ENCODE measurements around the gene MEIOB. TPM values are rescaled to one million over a fixed set of nuclear protein-coding genes. Genes with fewer than 3 reads are reported as not detected.

The MEIOB gene
- total RNA-seq, 1 donor from 2014 or later: not detected

DNA sequence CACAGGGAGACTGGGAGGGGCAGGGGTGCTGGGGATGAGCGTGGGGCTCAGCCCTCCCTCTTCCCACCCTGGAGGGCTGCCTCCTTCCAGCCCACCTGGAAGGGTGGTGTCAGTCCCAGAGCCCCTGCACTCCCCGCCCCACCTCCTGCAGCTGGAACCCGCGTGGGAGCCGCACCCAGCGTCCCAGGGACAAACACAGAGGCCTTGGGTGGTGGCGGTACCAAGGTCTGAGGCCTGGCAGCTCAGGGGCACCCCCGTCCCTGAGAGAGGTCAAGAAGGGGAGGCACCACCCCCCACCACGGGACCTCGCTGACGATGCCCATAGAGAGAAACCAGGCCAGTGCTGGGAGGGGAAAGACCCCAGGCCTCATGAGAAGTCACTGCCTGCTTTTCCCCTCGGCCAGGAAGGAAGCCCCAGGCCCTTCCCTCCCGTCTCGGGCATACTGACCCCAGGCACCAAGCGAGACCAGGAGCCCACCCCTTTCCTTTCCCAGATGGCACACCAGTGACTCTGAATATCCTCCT, 42.2 kb upstream of the MEIOB start:
- no peak for DNase-seq (ENCODE audit: low spot score in 2 of 2, unreplicated experiment in 2 of 2)
- H3K4me1 Mint-ChIP-seq: peaks cover 2% of the 10 kb centered on the region
- no peaks in the 10 kb centered on the region for H3K36me3 Mint-ChIP-seq
- no peak overlapping the region for H3K4me3 Mint-ChIP-seq
- TF ChIP-seq, protein P1, sequence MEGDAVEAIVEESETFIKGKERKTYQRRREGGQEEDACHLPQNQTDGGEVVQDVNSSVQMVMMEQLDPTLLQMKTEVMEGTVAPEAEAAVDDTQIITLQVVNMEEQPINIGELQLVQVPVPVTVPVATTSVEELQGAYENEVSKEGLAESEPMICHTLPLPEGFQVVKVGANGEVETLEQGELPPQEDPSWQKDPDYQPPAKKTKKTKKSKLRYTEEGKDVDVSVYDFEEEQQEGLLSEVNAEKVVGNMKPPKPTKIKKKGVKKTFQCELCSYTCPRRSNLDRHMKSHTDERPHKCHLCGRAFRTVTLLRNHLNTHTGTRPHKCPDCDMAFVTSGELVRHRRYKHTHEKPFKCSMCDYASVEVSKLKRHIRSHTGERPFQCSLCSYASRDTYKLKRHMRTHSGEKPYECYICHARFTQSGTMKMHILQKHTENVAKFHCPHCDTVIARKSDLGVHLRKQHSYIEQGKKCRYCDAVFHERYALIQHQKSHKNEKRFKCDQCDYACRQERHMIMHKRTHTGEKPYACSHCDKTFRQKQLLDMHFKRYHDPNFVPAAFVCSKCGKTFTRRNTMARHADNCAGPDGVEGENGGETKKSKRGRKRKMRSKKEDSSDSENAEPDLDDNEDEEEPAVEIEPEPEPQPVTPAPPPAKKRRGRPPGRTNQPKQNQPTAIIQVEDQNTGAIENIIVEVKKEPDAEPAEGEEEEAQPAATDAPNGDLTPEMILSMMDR (IDR thresholded peaks at IDR 0.05; ENCODE audit: unreplicated experiment): no peak
- H3K27me3 Mint-ChIP-seq (ENCODE audit: low read depth): peaks cover 49% of the 10 kb centered on the region
- H3K27ac Mint-ChIP-seq: no peak overlapping the region
- no peaks in the 10 kb centered on the region for H3K9me3 Mint-ChIP-seq

DNA sequence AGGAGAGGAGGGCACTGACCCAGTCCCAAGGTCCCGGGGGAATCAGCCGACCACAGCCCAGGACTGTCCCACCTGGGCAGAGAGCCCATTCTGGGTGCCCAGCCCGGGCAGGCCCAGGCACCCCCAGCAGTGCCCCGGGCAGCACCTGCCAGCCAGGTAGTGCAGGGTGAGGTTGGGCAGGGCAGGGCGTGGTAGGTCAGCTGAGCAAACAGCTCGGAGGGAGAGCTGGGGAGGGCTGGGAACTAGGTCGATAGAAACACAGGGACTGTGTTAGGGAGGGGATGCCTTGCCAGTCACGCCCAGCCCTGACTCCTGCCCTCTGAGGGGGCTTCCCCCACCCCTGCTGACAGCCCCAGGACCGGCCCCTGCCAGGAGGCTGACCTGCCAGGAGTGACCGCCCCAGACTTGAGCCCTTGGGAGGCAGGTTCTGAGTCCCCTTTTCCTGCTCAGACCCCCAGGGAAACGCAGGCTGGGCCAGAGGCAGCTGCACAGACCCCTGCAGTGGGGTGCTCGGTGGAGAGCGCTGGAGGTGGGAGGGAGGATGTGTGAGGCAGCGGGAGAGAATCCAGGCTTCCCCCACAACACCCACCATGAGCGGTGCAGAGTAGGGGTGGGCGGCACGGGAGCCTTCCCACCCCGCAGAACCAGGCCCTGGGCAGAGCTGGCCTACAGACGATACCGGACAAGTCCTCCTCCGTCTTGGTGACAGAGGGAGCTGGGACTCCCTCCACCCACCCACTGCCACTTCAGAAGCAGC, 41.5 kb upstream of the MEIOB start:
- Mint-ChIP-seq H3K36me3 (no peaks in the 10 kb centered on the region), H3K27me3 (ENCODE audit: low read depth) (peaks cover 46% of the 10 kb centered on the region), H3K27ac (no peak overlapping the region), H3K4me3 (no peak overlapping the region), H3K4me1 (peaks cover 2% of the 10 kb centered on the region), H3K9me3 (no peaks in the 10 kb centered on the region)
- DNase-seq (ENCODE audit: low spot score in 2 of 2, unreplicated experiment in 2 of 2): no peak
- TF ChIP-seq, protein P1 (IDR thresholded peaks at IDR 0.05; ENCODE audit: unreplicated experiment): no peak

DNA sequence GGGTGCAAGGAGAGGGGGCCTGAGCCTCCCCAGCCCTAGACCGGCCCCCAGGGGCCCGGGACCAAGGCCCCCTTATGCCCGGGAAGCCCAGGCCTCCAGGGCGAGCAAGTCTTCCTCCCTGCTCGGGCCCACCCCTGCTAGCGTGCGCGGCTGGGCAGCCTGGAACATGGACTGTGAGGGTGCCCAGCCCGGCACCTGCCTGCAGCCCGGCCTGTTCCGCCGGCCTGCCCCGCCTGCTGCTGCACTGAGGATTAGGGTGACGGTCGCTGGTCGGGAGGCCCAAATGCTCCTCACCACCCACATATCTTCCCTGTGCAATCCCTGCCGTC, 40.2 kb upstream of the MEIOB start:
- no peaks in the 10 kb centered on the region for H3K36me3 Mint-ChIP-seq

DNA sequence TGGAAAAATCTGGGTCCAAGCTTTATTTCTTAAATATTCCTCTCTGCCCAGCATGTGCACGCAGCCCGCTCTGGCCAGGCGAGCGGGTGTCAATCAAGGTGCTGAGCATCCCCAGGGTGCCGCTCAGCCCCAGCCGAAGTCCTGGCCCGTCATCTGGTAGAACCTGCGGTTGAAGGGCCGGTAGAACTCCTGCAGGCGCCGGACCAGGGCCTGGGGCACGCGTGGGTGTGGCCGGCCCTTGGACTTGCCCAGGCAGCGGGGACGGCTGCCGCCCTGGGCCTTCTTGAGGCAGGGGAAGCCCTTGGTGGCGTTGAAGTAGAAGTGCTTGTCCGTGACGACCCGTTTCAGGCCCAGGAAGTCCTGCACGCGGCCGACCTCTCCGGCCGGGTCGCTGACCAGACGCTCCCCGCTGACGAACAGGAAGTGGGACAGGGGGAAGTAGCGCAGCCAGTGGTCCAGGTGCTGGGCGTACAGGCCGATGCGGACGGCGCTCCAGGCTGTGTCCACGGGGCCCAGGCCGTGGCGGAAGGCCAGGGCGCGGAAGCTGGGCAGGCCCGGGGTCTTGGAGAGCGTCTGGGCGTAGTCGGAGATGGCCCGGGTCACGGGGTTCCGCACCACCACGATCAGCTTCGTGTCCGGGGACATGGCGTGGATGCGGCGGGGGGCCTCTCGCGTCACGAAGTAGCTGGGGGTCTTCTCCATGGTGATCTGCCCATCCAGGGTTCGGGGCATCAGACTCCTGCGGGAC, 39.7 kb upstream of the MEIOB start:
- DNase-seq (ENCODE audit: low spot score in 2 of 2, unreplicated experiment in 2 of 2): no peak
- TF ChIP-seq, protein P1 (IDR thresholded peaks at IDR 0.05; ENCODE audit: unreplicated experiment): no peak
- no peak overlapping the region for H3K4me3 Mint-ChIP-seq
- no peaks in the 10 kb centered on the region for H3K36me3 Mint-ChIP-seq
- H3K27ac Mint-ChIP-seq: no peak overlapping the region
- H3K4me1 Mint-ChIP-seq: peaks cover 2% of the 10 kb centered on the region
- H3K27me3 Mint-ChIP-seq (ENCODE audit: low read depth): peaks cover 36% of the 10 kb centered on the region
- no peaks in the 10 kb centered on the region for H3K9me3 Mint-ChIP-seq

More for the DNA sequence above, 40.2 kb upstream of the MEIOB start:
- no peak for DNase-seq (ENCODE audit: low spot score in 2 of 2, unreplicated experiment in 2 of 2)
- no peak overlapping the region for H3K4me3 Mint-ChIP-seq
- peaks cover 39% of the 10 kb centered on the region for H3K27me3 Mint-ChIP-seq (ENCODE audit: low read depth)
- H3K27ac Mint-ChIP-seq: no peak overlapping the region
- no peaks in the 10 kb centered on the region for H3K9me3 Mint-ChIP-seq
- TF ChIP-seq, protein P1 (IDR thresholded peaks at IDR 0.05; ENCODE audit: unreplicated experiment): no peak
- H3K4me1 Mint-ChIP-seq: peaks cover 2% of the 10 kb centered on the region

DNA sequence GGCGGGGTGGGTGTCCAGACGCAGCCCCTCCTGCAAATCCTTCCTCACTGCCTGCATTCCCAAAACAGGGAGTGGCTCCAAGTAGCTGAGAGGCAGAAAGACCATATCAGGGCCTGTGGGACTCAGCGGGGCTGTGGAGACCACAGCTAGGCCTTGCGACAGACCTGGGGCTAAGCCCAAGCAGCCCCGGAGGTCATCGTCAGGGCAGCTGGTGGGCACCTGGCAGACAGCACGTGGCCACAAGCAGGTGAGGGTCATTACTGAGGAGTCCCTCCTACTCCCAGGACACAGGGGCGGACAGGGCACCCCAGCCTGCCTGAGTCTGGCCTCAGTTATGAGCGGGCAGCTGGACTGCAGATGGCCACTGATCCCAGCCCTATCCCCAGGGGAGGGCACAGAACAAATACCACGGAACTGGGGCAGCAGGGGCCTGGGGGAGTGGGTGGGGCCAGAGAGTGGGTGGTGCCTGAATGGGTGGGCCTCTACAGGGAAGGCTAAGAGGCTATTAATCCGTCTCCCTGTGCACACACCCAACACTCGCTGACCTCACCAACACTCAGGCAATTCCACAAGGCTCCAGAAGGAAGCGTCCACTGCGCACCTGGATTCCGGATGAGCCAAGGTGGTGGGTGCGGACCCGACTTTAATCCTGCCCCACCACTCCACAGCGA, 37.7 kb upstream of the MEIOB start:
- Mint-ChIP-seq H3K36me3 (no peaks in the 10 kb centered on the region), H3K27ac (no peak overlapping the region), H3K9me3 (no peaks in the 10 kb centered on the region), H3K4me1 (no peaks in the 10 kb centered on the region), H3K4me3 (no peak overlapping the region), H3K27me3 (ENCODE audit: low read depth) (peaks cover 21% of the 10 kb centered on the region)
- TF ChIP-seq, protein P1 (IDR thresholded peaks at IDR 0.05; ENCODE audit: unreplicated experiment): no peak
- DNase-seq (ENCODE audit: low spot score in 2 of 2, unreplicated experiment in 2 of 2): no peak

All from mesothelial cell of epicardium (in vitro differentiated cells).